ENCODE results near the gene SKA1.
"Not testable (repeated sequence)": the region's sequence is repeated elsewhere in the genome, so short reads cannot be mapped to it uniquely, and the experiment has no call there.

SKA1 gene

GRCh38 chr18:50401888-50402287, 27.0 kb downstream of the SKA1 start:
- TF ChIP-seq ZFX (IDR thresholded peaks at IDR 0.05), result no peak
- no peak; the same call in 1 of the 2 replicates for TF ChIP-seq CTCF (conservative IDR thresholded peaks at IDR 0.05)
- no peak overlapping the region for H3K27ac ChIP-seq

GRCh38 chr18:50404752-50405581, 30.1 kb downstream of the SKA1 start:
- not testable (repeated sequence) for H3K27ac ChIP-seq

GRCh38 chr18:50405582-50406271, 30.9 kb downstream of the SKA1 start:
- no peak overlapping the region for H3K27ac ChIP-seq
- TF ChIP-seq CTCF (conservative IDR thresholded peaks at IDR 0.05) (no peak), ZFX (IDR thresholded peaks at IDR 0.05) (no peak)

- no peak overlapping the region for H3K27ac ChIP-seq
- TF ChIP-seq ZFX (IDR thresholded peaks at IDR 0.05), result no peak
- TF ChIP-seq CTCF (conservative IDR thresholded peaks at IDR 0.05), result no peak
Measured at GRCh38 chr18:50409236-50409635, 34.4 kb downstream of the SKA1 start.

GRCh38 chr18:50410008-50410407, 35.2 kb downstream of the SKA1 start:
- TF ChIP-seq ZFX (IDR thresholded peaks at IDR 0.05) (no peak), CTCF (conservative IDR thresholded peaks at IDR 0.05) (no peak)
- no peak overlapping the region for H3K27ac ChIP-seq

GRCh38 chr18:50410894-50411293, 36.0 kb downstream of the SKA1 start:
- no peak overlapping the region for H3K27ac ChIP-seq
- TF ChIP-seq CTCF (conservative IDR thresholded peaks at IDR 0.05), result no peak
- TF ChIP-seq ZFX (IDR thresholded peaks at IDR 0.05), result no peak

- H3K27ac ChIP-seq, result not testable (repeated sequence)
Measured at GRCh38 chr18:50416832-50417231, 42.0 kb downstream of the SKA1 start.

GRCh38 chr18:50417705-50418104, 42.9 kb downstream of the SKA1 start:
- not testable (repeated sequence) for H3K27ac ChIP-seq

GRCh38 chr18:50418650-50419049, 43.8 kb downstream of the SKA1 start:
- no peak for TF ChIP-seq CTCF (conservative IDR thresholded peaks at IDR 0.05)
- no peak for TF ChIP-seq ZFX (IDR thresholded peaks at IDR 0.05)
- no peak overlapping the region for H3K27ac ChIP-seq
